Fibroblast of pulmonary artery (primary cell): ENCODE results near the gene NPVF.

Experiments used
- DNase-seq: peaks from one replicate; pipeline ENCODE4 v3.0.0-alpha.2; 2010; ENCODE audit warnings: low read depth
- H3K4me3 ChIP-seq: replicated peaks from 2 replicates; pipeline ENCODE4 v1.5.1; 2011; ENCODE audit warnings: low read depth, mild to moderate bottlenecking, control low read depth, low read length, moderate library complexity
- CTCF ChIP-seq: IDR thresholded peaks from 2 replicates; pipeline ENCODE4 v1.5.1; 2011; ENCODE audit warnings: mild to moderate bottlenecking, control low read depth, low read length, inconsistent platforms; ENCODE audit errors: missing control alignments

The NPVF gene

GRCh38 chr7:25246306-25246705, 18.0 kb upstream of the NPVF start:
- no peak for DNase-seq
- no peak overlapping the region for H3K4me3 ChIP-seq
- no peak for TF ChIP-seq CTCF

GRCh38 chr7:25244254-25245033, 16.2 kb upstream of the NPVF start:
- H3K4me3 ChIP-seq: no peak overlapping the region
- DNase-seq: no peak
- no peak for TF ChIP-seq CTCF

GRCh38 chr7:25242678-25243077, 14.4 kb upstream of the NPVF start:
- DNase-seq: no peak

GRCh38 chr7:25240896-25241295, 12.6 kb upstream of the NPVF start:
- no peak overlapping the region for H3K4me3 ChIP-seq
- DNase-seq: no peak
- TF ChIP-seq CTCF: no peak

More at GRCh38 chr7:25242678-25243077, 14.4 kb upstream of the NPVF start:
- H3K4me3 ChIP-seq: no peak overlapping the region
- no peak for TF ChIP-seq CTCF

- peak; percentile 8 for DNase-seq
- TF ChIP-seq CTCF: no peak
Measured at GRCh38 chr7:25240340-25240739, 12.1 kb upstream of the NPVF start.

GRCh38 chr7:25239888-25240287, 11.6 kb upstream of the NPVF start:
- no peak for TF ChIP-seq CTCF
- no peak overlapping the region for H3K4me3 ChIP-seq
- no peak for DNase-seq

More at GRCh38 chr7:25240340-25240739, 12.1 kb upstream of the NPVF start:
- H3K4me3 ChIP-seq: no peak overlapping the region
